ENCODE measurements around the gene SHANK1. TPM values are rescaled to one million over a fixed set of nuclear protein-coding genes. Genes with fewer than 3 reads are reported as not detected.

SHANK1 gene
- total RNA-seq, 2 experiments from 2014 or later = 0.03 to 13.1 TPM

GRCh38 chr19:50688766-50689165 lies 30.8 kb downstream of the SHANK1 start:
- Histone ChIP-seq H3K9me2 (ENCODE audit: insufficient read depth, low read length) (no peaks in the 10 kb centered on the region), H3K27ac (ENCODE audit: low read depth, low read length, poor library complexity, severe bottlenecking) (no peak overlapping the region), H3K79me2 (ENCODE audit: insufficient read depth, low read depth, low read length) (no peaks in the 10 kb centered on the region), H3K4me3 (ENCODE audit: low read depth, low read length, poor library complexity, severe bottlenecking) (no peak overlapping the region), H2AFZ (ENCODE audit: low read length) (no peak overlapping the region), H4K20me1 (ENCODE audit: insufficient read depth, low read length) (no peaks in the 10 kb centered on the region), H3K4me1 (ENCODE audit: insufficient read depth, low read length, poor library complexity, severe bottlenecking) (no peaks in the 10 kb centered on the region), H3K4me2 (ENCODE audit: low read length) (no peak overlapping the region), H3K9me3 (ENCODE audit: low read length) (no peaks in the 10 kb centered on the region), H3K36me3 (ENCODE audit: insufficient read depth, low read length) (no peaks in the 10 kb centered on the region)
- CTCF ChIA-PET (ENCODE audit: unreplicated experiment) = no interaction called here
- TF ChIP-seq CTCF (conservative IDR thresholded peaks at IDR 0.05; ENCODE audit: low read length) = no peak
- no peak for TF ChIP-seq EZH2phosphoT487 (IDR thresholded peaks at IDR 0.05; ENCODE audit: borderline replicate concordance, low read depth, low read length)
- no peak for DNase-seq (ENCODE audit: low spot score)
- no TSS peak for BruUV-seq (replicated peaks)
- POLR2A ChIA-PET = interaction anchor here (0.6 kb wide), 1 partner anchor 14 kb away, joined by 4 read pairs; no protein-coding TSS in a partner anchor
- intact Hi-C loops (cut with micrococcal nuclease; ENCODE audit: unreplicated experiment) = no loop called here

GRCh38 chr19:50686310-50687032 lies 33.1 kb downstream of the SHANK1 start:
- Histone ChIP-seq H3K36me3 (ENCODE audit: insufficient read depth, low read length) (no peaks in the 10 kb centered on the region), H3K4me3 (ENCODE audit: low read depth, low read length, poor library complexity, severe bottlenecking) (no peak overlapping the region), H3K4me1 (ENCODE audit: insufficient read depth, low read length, poor library complexity, severe bottlenecking) (peaks cover 5% of the 10 kb centered on the region), H2AFZ (ENCODE audit: low read length) (no peak overlapping the region), H4K20me1 (ENCODE audit: insufficient read depth, low read length) (no peaks in the 10 kb centered on the region), H3K4me2 (ENCODE audit: low read length) (no peak overlapping the region), H3K27ac (ENCODE audit: low read depth, low read length, poor library complexity, severe bottlenecking) (no peak overlapping the region), H3K9me3 (ENCODE audit: low read length) (no peaks in the 10 kb centered on the region), H3K9me2 (ENCODE audit: insufficient read depth, low read length) (no peaks in the 10 kb centered on the region), H3K79me2 (ENCODE audit: insufficient read depth, low read depth, low read length) (no peaks in the 10 kb centered on the region)
- ChIA-PET CTCF (ENCODE audit: unreplicated experiment) (no interaction called here), POLR2A (no interaction called here)
- intact Hi-C loops (cut with micrococcal nuclease; ENCODE audit: unreplicated experiment) = no loop called here
- no peak for DNase-seq (ENCODE audit: low spot score)
- no TSS peak for BruUV-seq (replicated peaks)
- TF ChIP-seq EZH2phosphoT487 (IDR thresholded peaks at IDR 0.05; ENCODE audit: borderline replicate concordance, low read depth, low read length) (no peak), CTCF (conservative IDR thresholded peaks at IDR 0.05; ENCODE audit: low read length) (no peak)

Measured in OCI-LY7 (cell line).